Hepatocyte (in vitro differentiated cells): ENCODE data around the gene RAB11FIP4. TPM values are rescaled to one million over a fixed set of nuclear protein-coding genes. Genes with fewer than 3 reads are reported as not detected.

ENCODE experiments used
- DNase-seq: peaks from one replicate; pipeline ENCODE4 v3.0.0-alpha.2; 2016; ENCODE audit warnings: low spot score
- H2AFZ ChIP-seq: fragments of 200-600 bp; sonication (generic); 2 replicates; pipeline ENCODE4 v1.6.0; 2016; ENCODE audit warnings: antibody characterized with exemption, mild to moderate bottlenecking
- H3K27ac ChIP-seq: fragments of 200-600 bp; sonication (generic); 2 replicates; pipeline ENCODE4 v1.5.1; 2016; ENCODE audit warnings: mild to moderate bottlenecking
- H3K27me3 ChIP-seq: fragments of 200-600 bp; sonication (generic); 2 replicates; pipeline ENCODE4 v1.6.1; 2016
- H3K36me3 ChIP-seq: fragments of 200-600 bp; sonication (generic); replicated peaks from 2 replicates; pipeline ENCODE4 v1.5.1; 2016; ENCODE audit warnings: low read depth; ENCODE audit not compliant: insufficient read depth
- H3K4me1 ChIP-seq: fragments of 200-600 bp; sonication (generic); 2 replicates; pipeline ENCODE4 v1.5.1; 2016; ENCODE audit warnings: mild to moderate bottlenecking, moderate library complexity; ENCODE audit not compliant: insufficient read depth
- H3K4me2 ChIP-seq: fragments of 200-600 bp; sonication (generic); 2 replicates; pipeline ENCODE4 v1.6.0; 2016
- H3K4me3 ChIP-seq: fragments of 200-600 bp; sonication (generic); 2 replicates; pipeline ENCODE4 v1.5.1; 2016; ENCODE audit warnings: mild to moderate bottlenecking
- H3K79me2 ChIP-seq: fragments of 200-600 bp; sonication (generic); 2 replicates; pipeline ENCODE4 v1.6.0; 2017; ENCODE audit warnings: mild to moderate bottlenecking
- H3K9me2 ChIP-seq: fragments of 200-600 bp; sonication (generic); replicated peaks from 2 replicates; pipeline ENCODE4 v1.6.0; 2017; ENCODE audit warnings: mild to moderate bottlenecking; ENCODE audit not compliant: insufficient read depth
- H3K9me3 ChIP-seq: fragments of 200-600 bp; sonication (generic); 2 replicates; pipeline ENCODE4 v1.5.1; 2016; ENCODE audit warnings: low read depth, mild to moderate bottlenecking
- H4K20me1 ChIP-seq: fragments of 200-600 bp; sonication (generic); 2 replicates; pipeline ENCODE4 v1.6.0; 2016; ENCODE audit warnings: mild to moderate bottlenecking; ENCODE audit not compliant: insufficient read depth, poor library complexity, severe bottlenecking
- CTCF ChIP-seq: fragments of 200-600 bp; sonication (generic); IDR thresholded peaks from 2 replicates; pipeline ENCODE4 v1.5.1; 2016; ENCODE audit warnings: antibody characterized with exemption, mild to moderate bottlenecking; ENCODE audit not compliant: poor library complexity
- EZH2 ChIP-seq: fragments of 200-600 bp; sonication (generic); IDR thresholded peaks from 2 replicates; pipeline ENCODE4 v1.6.1; 2016; ENCODE audit warnings: antibody characterized with exemption, mild to moderate bottlenecking, borderline replicate concordance
- EZH2phosphoT487 ChIP-seq: fragments of 200-600 bp; sonication (generic); IDR thresholded peaks from one replicate; pipeline ENCODE4 v1.6.1; 2018; ENCODE audit warnings: antibody characterized with exemption, mild to moderate bottlenecking, low read depth, moderate library complexity; ENCODE audit not compliant: unreplicated experiment, severe bottlenecking
- WGBS: methylation state at CpG from one replicate; pipeline ENCODE4 v1.1.6; 2016; ENCODE audit warnings: low lambda C conversion rate; ENCODE audit errors: missing lambda C conversion rate; 5-methylcytosine and 5-hydroxymethylcytosine counted together
- polyA plus RNA-seq: library from polyadenylated mRNA; unstranded; fragments of >200 nt; fragmentation: Nextera tagmentation; extraction: Ambion mirVana; gene quantifications from 2 replicates; pipeline ENCODE4 v1.2.1, GENCODE V29; 2016
- total RNA-seq: library from RNA; depleted of rRNA; stranded (reverse); fragments of >200 nt; gene quantifications from 2 replicates; pipeline ENCODE4 v1.2.3, GENCODE V29; 2014

The RAB11FIP4 gene
- total and polyA plus RNA-seq, 2 experiments from 2014 or later, result 25.8 to 35.6 TPM

- 74% methylated on average over 7 of the region's 7 CpGs for WGBS
- no peaks in the 10 kb centered on the region for H3K27me3 ChIP-seq
- H3K36me3 ChIP-seq, result no peaks in the 10 kb centered on the region
- no peaks in the 10 kb centered on the region for H3K9me3 ChIP-seq
- no peaks in the 10 kb centered on the region for H3K9me2 ChIP-seq
- no peak for DNase-seq
- no peak overlapping the region for H3K4me2 ChIP-seq
- H3K4me1 ChIP-seq, result no peaks in the 10 kb centered on the region
- no peak overlapping the region for H3K27ac ChIP-seq
- no peaks in the 10 kb centered on the region for H3K79me2 ChIP-seq
- TF ChIP-seq EZH2phosphoT487, result no peak
- no peak for TF ChIP-seq CTCF
- TF ChIP-seq EZH2, result no peak
- no peaks in the 10 kb centered on the region for H4K20me1 ChIP-seq
- H3K4me3 ChIP-seq, result no peak overlapping the region
- no peak overlapping the region for H2AFZ ChIP-seq
Observed at GRCh38 chr17:31415004-31415454, 23.6 kb downstream of the RAB11FIP4 start.

- no peaks in the 10 kb centered on the region for H3K79me2 ChIP-seq
- H3K4me2 ChIP-seq, result no peak overlapping the region
- H3K9me3 ChIP-seq, result no peaks in the 10 kb centered on the region
- DNase-seq, result no peak
- TF ChIP-seq EZH2phosphoT487, result no peak
- TF ChIP-seq EZH2, result no peak
- TF ChIP-seq CTCF, result no peak
- H2AFZ ChIP-seq, result no peak overlapping the region
- no peak overlapping the region for H3K27ac ChIP-seq
- no peaks in the 10 kb centered on the region for H3K27me3 ChIP-seq
- 93% methylated on average over 22 of the region's 22 CpGs for WGBS
- H3K36me3 ChIP-seq, result no peaks in the 10 kb centered on the region
- no peaks in the 10 kb centered on the region for H3K4me1 ChIP-seq
- no peak overlapping the region for H3K4me3 ChIP-seq
- no peaks in the 10 kb centered on the region for H4K20me1 ChIP-seq
- H3K9me2 ChIP-seq, result no peaks in the 10 kb centered on the region
Observed at GRCh38 chr17:31415640-31416502, 24.4 kb downstream of the RAB11FIP4 start.

DNA sequence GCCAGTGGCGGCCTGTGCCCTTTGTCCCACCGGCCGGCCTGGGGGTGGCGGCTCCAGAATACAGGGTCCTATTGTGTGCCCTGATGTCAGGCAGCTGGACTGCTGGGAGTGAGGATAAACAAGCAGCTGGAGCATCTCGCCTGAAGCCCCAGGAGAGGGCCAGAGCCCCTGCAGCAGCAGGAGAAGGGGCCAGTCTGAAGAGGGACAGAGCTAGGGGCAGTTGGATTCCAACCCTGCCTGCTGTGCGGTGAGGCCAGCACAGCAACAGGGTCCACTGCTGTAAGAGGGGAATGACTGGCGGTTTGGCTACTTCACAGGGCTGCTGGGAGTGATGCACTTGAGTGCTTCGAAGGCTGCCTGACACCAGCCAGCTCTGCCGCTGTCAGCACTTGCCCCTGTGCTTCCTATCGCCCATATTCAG lies 25.0 kb downstream of the RAB11FIP4 start:
- Histone ChIP-seq H2AFZ (no peak overlapping the region), H3K4me1 (no peaks in the 10 kb centered on the region), H3K4me3 (no peak overlapping the region), H3K9me3 (no peaks in the 10 kb centered on the region), H3K79me2 (no peaks in the 10 kb centered on the region), H3K27me3 (no peaks in the 10 kb centered on the region), H4K20me1 (no peaks in the 10 kb centered on the region), H3K36me3 (no peaks in the 10 kb centered on the region), H3K9me2 (no peaks in the 10 kb centered on the region), H3K27ac (no peak overlapping the region), H3K4me2 (no peak overlapping the region)
- TF ChIP-seq EZH2phosphoT487 (no peak), EZH2 (no peak), CTCF (no peak)
- no peak for DNase-seq
- 60% methylated on average over 10 of the region's 10 CpGs for WGBS
